ENCODE results near the gene ANKRD24. TPM values are rescaled to one million over a fixed set of nuclear protein-coding genes. Genes with fewer than 3 reads are reported as not detected.
"Not testable (repeated sequence)": the region's sequence is repeated elsewhere in the genome, so short reads cannot be mapped to it uniquely, and the experiment has no call there.

Gene ANKRD24
- total RNA-seq, 1 experiment from 2014 or later = 2.4 TPM

DNA sequence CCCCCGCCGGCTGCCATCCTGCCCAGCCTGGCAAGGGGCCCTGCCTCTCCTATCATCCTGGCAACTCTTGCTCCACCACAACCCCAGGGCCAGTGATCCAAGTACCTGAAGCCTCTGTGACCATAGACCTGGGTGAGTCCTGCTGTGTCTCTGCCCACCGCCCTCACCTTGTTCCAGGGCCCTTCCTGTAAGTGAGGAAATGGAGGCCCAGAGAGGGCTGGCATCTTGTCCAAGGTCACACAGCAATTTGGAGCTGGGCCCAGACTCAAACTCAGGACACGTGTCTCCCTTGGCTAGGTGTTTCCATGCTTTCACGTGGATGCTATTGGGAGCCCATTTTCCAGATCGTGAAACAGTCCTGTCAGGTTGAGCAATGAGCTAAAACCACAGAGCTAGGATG lies 25.3 kb upstream of the ANKRD24 start:
- Histone ChIP-seq H3K79me1 (ENCODE audit: insufficient read depth, low read depth, low read length, poor library complexity, severe bottlenecking) (no peaks in the 10 kb centered on the region), H3K4me1 (ENCODE audit: insufficient read depth, low read length) (no peaks in the 10 kb centered on the region), H4K91ac (ENCODE audit: insufficient read length, low read depth, low read length) (no peak overlapping the region), H3K79me2 (ENCODE audit: insufficient read depth, low read length) (no peaks in the 10 kb centered on the region), H3K18ac (ENCODE audit: insufficient read length, low read depth, low read length) (no peak overlapping the region), H3K9ac (ENCODE audit: extremely low read depth, insufficient read length, low read length) (no peak overlapping the region), H4K20me1 (ENCODE audit: control insufficient read depth, insufficient read depth, insufficient read length) (no peaks in the 10 kb centered on the region), H3K23ac (ENCODE audit: insufficient read length, low read depth, low read length) (no peak overlapping the region), H2BK120ac (ENCODE audit: low read depth, low read length, poor library complexity, severe bottlenecking) (no peak overlapping the region), H3K27me3 (ENCODE audit: insufficient read depth, low read length) (no peaks in the 10 kb centered on the region), H3K4me2 (ENCODE audit: insufficient read depth, insufficient read length, low read length) (no peak overlapping the region), H2BK5ac (ENCODE audit: insufficient read length, low read length) (no peak overlapping the region), H3K56ac (ENCODE audit: insufficient read length, low read depth, low read length) (no peak overlapping the region), H2BK12ac (ENCODE audit: insufficient read length, low read depth, low read length) (no peak overlapping the region), H2BK15ac (ENCODE audit: low read depth, low read length) (no peak overlapping the region), H4K8ac (replicated peaks; ENCODE audit: insufficient read length, low read depth, low read length) (no peak overlapping the region), H2AFZ (ENCODE audit: low read length) (no peak overlapping the region), H4K5ac (ENCODE audit: insufficient read length, low read depth, low read length) (no peak overlapping the region), H3T11ph (ENCODE audit: low read length) (no peak overlapping the region), H3K9me3 (ENCODE audit: control insufficient read depth, low read depth, low read length) (no peaks in the 10 kb centered on the region), H3K14ac (ENCODE audit: insufficient read depth, low read length) (no peak overlapping the region), H3K23me2 (ENCODE audit: insufficient read length, low read depth, low read length, poor library complexity, severe bottlenecking) (no peaks in the 10 kb centered on the region), H2BK20ac (ENCODE audit: low read depth, low read length, poor library complexity, severe bottlenecking) (no peak overlapping the region), H2AK5ac (ENCODE audit: insufficient read length, low read length) (no peak overlapping the region), H3K27ac (ENCODE audit: insufficient read length, low read depth, low read length) (no peak overlapping the region), H3K4ac (ENCODE audit: low read depth, low read length) (no peak overlapping the region)
- no peak for DNase-seq
- WGBS (ENCODE audit: extremely low coverage, insufficient read length, low lambda C conversion rate) = no CpG with 5 or more reads among the region's 6 CpGs
- Mint-ChIP-seq H3K27ac (no peak overlapping the region), H3K27me3 (ENCODE audit: low read depth) (peaks cover 36% of the 10 kb centered on the region), H3K4me1 (peaks cover 0 to 4% of the 10 kb centered on the region in 2 experiments; a peak in 2 of 4 replicates), H3K9me3 (no peaks in the 10 kb centered on the region), H3K36me3 (ENCODE audit: insufficient read depth in 1 of 3, low read depth in 3 of 3) (no peaks in the 10 kb centered on the region), H3K4me3 (no peak overlapping the region)
- no peak for TF ChIP-seq CTCF (conservative IDR thresholded peaks at IDR 0.05)

DNA sequence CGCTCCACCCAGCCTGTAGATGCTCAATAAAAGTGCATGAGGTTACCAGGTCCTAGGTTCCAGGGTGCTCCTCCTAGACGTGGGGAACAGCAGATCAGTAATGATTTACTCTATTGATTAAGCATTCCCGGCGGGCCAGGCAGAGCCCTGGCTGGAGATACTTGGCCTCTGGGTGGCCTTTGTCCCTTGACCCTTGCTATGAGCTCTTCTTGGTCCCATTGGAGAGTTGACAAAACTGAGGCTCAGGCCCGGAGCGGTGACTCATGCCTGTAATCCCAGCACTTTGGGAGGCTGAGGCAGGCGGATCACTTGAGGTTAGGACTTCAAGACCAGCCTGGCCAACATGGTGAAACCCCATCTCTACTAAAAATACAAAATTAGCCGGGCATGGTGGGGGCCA lies 24.5 kb upstream of the ANKRD24 start:
- not testable (repeated sequence) for H3K4me1 ChIP-seq (ENCODE audit: insufficient read depth, low read length); H3K4me2 ChIP-seq (ENCODE audit: insufficient read depth, insufficient read length, low read length); H2BK12ac ChIP-seq (ENCODE audit: insufficient read length, low read depth, low read length); H4K91ac ChIP-seq (ENCODE audit: insufficient read length, low read depth, low read length); H3K27me3 ChIP-seq (ENCODE audit: insufficient read depth, low read length); H3K27ac Mint-ChIP-seq; H3K4me1 Mint-ChIP-seq; H2BK20ac ChIP-seq (ENCODE audit: low read depth, low read length, poor library complexity, severe bottlenecking); H2AFZ ChIP-seq (ENCODE audit: low read length); H3K18ac ChIP-seq (ENCODE audit: insufficient read length, low read depth, low read length); H2BK15ac ChIP-seq (ENCODE audit: low read depth, low read length); H3K27ac ChIP-seq (ENCODE audit: insufficient read length, low read depth, low read length); DNase-seq; H3K36me3 Mint-ChIP-seq (ENCODE audit: insufficient read depth in 1 of 3, low read depth in 3 of 3); H4K20me1 ChIP-seq (ENCODE audit: control insufficient read depth, insufficient read depth, insufficient read length); H2BK120ac ChIP-seq (ENCODE audit: low read depth, low read length, poor library complexity, severe bottlenecking); H3K79me1 ChIP-seq (ENCODE audit: insufficient read depth, low read depth, low read length, poor library complexity, severe bottlenecking); H3K9me3 ChIP-seq (ENCODE audit: control insufficient read depth, low read depth, low read length); H3K9me3 Mint-ChIP-seq; H3T11ph ChIP-seq (ENCODE audit: low read length); H3K14ac ChIP-seq (ENCODE audit: insufficient read depth, low read length); H3K79me2 ChIP-seq (ENCODE audit: insufficient read depth, low read length); H4K5ac ChIP-seq (ENCODE audit: insufficient read length, low read depth, low read length); H3K23ac ChIP-seq (ENCODE audit: insufficient read length, low read depth, low read length); H4K8ac ChIP-seq (replicated peaks; ENCODE audit: insufficient read length, low read depth, low read length); H3K4me3 Mint-ChIP-seq; H3K9ac ChIP-seq (ENCODE audit: extremely low read depth, insufficient read length, low read length); H2AK5ac ChIP-seq (ENCODE audit: insufficient read length, low read length); H3K4ac ChIP-seq (ENCODE audit: low read depth, low read length); H3K23me2 ChIP-seq (ENCODE audit: insufficient read length, low read depth, low read length, poor library complexity, severe bottlenecking); H2BK5ac ChIP-seq (ENCODE audit: insufficient read length, low read length); H3K56ac ChIP-seq (ENCODE audit: insufficient read length, low read depth, low read length)
- no CpG with 5 or more reads among the region's 8 CpGs for WGBS (ENCODE audit: extremely low coverage, insufficient read length, low lambda C conversion rate)
- H3K27me3 Mint-ChIP-seq (ENCODE audit: low read depth) = peaks cover 37% of the 10 kb centered on the region

Data from H9 (cell line).